ENCODE results near the gene TBXT.

The TBXT gene

DNA sequence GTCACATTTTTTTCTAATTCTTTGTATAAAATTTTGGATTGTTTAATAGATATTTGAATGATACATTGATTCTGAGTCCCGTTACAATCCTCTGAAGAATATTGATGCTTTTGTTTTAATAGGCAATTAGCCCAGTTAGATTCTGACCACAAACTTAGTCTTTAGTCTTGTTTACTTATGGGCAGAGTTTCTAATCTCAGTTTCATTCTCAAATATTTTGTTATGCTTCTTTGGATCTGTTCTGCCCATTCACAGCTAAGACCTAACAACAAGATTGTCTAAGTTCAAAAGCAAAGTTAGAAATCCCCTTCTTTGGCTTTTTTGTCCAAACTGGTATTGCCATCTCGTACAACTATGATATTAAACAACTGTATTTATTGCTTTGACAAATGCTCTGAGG is 58.0 kb downstream of the TBXT start:
- no peak for DNase-seq

Data from right forelimb (tissue), 1 donor.